Epithelial cell of proximal tubule (primary cell): ENCODE results near the gene TSN. TPM values are rescaled to one million over a fixed set of nuclear protein-coding genes. Genes with fewer than 3 reads are reported as not detected.
A peak's percentile ranks its signal among the peaks of the same experiment; 100 is the strongest.
"Not testable (repeated sequence)": the region's sequence is repeated elsewhere in the genome, so short reads cannot be mapped to it uniquely, and the experiment has no call there.

Source experiments
- DNase-seq: peaks from one replicate; pipeline ENCODE4 v3.0.0-alpha.2; 2011; ENCODE audit warnings: low read depth
- H3K4me3 ChIP-seq: 2 replicates; pipeline ENCODE4 v1.5.1; 2011; ENCODE audit warnings: low read depth, mild to moderate bottlenecking, low read length
- CTCF ChIP-seq: conservative IDR thresholded peaks from 2 replicates; pipeline ENCODE4 v1.5.1; 2012; ENCODE audit warnings: low read depth, mild to moderate bottlenecking, low read length
- total RNA-seq: library from RNA; depleted of rRNA; stranded (reverse); fragments of >200 nt; gene quantifications from 2 replicates; pipeline ENCODE4 v1.2.3, GENCODE V29; 2015

TSN gene
- total RNA-seq, 1 donor from 2014 or later: 60.1 TPM

GRCh38 chr2:121809607-121810006 is 54.2 kb downstream of the TSN start:
- H3K4me3 ChIP-seq: no peak overlapping the region
- no peak for DNase-seq
- TF ChIP-seq CTCF: no peak

- DNase-seq: no peak
- no peak overlapping the region for H3K4me3 ChIP-seq
- peak; percentile 78 for TF ChIP-seq CTCF
Observed at GRCh38 chr2:121810959-121811853, 55.8 kb downstream of the TSN start.

GRCh38 chr2:121813083-121813482 is 57.6 kb downstream of the TSN start:
- not testable (repeated sequence) for DNase-seq, H3K4me3 ChIP-seq

GRCh38 chr2:121815216-121815615 is 59.8 kb downstream of the TSN start:
- TF ChIP-seq CTCF: no peak
- H3K4me3 ChIP-seq: no peak overlapping the region
- no peak for DNase-seq

GRCh38 chr2:121816797-121817196 is 61.3 kb downstream of the TSN start:
- H3K4me3 ChIP-seq: no peak overlapping the region
- no peak for TF ChIP-seq CTCF
- DNase-seq: no peak

GRCh38 chr2:121817304-121817703 is 61.9 kb downstream of the TSN start:
- DNase-seq, H3K4me3 ChIP-seq: not testable (repeated sequence)

Other genes starting within 250 kb of the TSN start
- gene RNU4ATAC, start 224.8 kb upstream of the TSN start, total RNA-seq: not detected in 2 replicates
- gene CLASP1, start 106.2 kb upstream of the TSN start, total RNA-seq: 26.2 and 35.0 TPM in 2 replicates
- gene NIFK, start 18.8 kb upstream of the TSN start, total RNA-seq: 60.8 and 116 TPM in 2 replicates